GM13976 (cell line): ENCODE data around the gene OXLD1.

Experiments used
- DNase-seq: peaks from one replicate; pipeline ENCODE4 v3.0.0; 2012; ENCODE audit warnings: low spot score
- CTCF ChIP-seq: IDR thresholded peaks from 2 replicates; pipeline ENCODE4 v1.5.1; 2012; ENCODE audit warnings: borderline replicate concordance, mild to moderate bottlenecking; ENCODE audit not compliant: insufficient read depth; ENCODE audit errors: extremely low read depth, missing control alignments, control extremely low read depth
- in situ Hi-C: fragments of 300-500 bp; cut with MboI; formaldehyde crosslinking; loops from one replicate; pipeline ENCODE4 v1.12.0; 2022; ENCODE audit warnings: low sequenced_read_pairs, mixed read lengths, inconsistent platforms; ENCODE audit not compliant: unreplicated experiment

OXLD1 gene

GRCh38 chr17:81712468-81713003 is 46.1 kb upstream of the OXLD1 start:
- DNase-seq = peak; percentile 75
- in situ Hi-C loops = no loop called here
- peak; percentile 19 for TF ChIP-seq CTCF

DNA sequence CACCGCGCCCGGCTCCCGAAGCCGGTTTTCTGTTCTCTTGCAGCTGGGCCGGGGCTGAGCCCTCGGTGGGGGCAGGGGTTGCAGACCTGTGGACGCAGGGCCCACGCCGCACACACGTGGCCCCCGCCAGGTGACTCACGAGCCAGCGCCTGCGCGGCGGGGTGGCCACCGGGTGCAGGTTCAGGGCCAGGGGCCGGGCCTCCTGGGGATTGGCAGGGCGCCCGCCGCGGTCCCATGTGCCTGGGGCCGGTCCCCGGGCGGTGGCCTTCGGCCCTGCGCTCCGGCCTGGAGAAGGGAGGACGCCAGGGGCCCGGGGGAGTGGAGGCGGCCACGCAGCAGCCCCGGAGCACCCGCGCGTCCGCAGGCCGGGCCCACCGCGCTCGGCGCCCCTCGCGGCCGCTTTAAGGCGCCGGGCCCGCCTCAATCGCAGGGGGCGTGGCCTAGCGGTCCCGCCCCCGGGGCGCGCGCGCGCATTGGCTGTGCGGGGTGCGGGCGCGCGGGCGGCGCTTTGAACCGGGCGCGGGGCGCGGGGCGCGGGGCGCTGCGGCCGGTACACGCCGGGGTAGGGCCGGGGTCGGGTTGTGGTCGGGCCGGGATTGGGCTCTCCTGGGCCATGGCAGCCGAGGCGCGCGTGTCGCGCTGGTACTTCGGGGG is 45.5 kb upstream of the OXLD1 start, which contains the start of gene SLC25A10:
Gene SLC25A10 (plus strand): TSS at position 471 of the 654 bp plus-strand sequence. CDS start 143 bp downstream, at position 614.
- in situ Hi-C loops = no loop called here
- peak; percentile 94 for DNase-seq
- TF ChIP-seq CTCF = no peak

- TF ChIP-seq CTCF = no peak
- DNase-seq = no peak
- in situ Hi-C loops = no loop called here
Measured at GRCh38 chr17:81710514-81711308, 44.3 kb upstream of the OXLD1 start.

GRCh38 chr17:81708739-81709185 is 42.4 kb upstream of the OXLD1 start:
- no peak for TF ChIP-seq CTCF
- no peak for DNase-seq
- in situ Hi-C loops = no loop called here

- in situ Hi-C loops = no loop called here
Measured at GRCh38 chr17:81707725-81708646, 41.6 kb upstream of the OXLD1 start.

More at GRCh38 chr17:81707725-81708646, 41.6 kb upstream of the OXLD1 start:
- DNase-seq = no peak
- no peak for TF ChIP-seq CTCF
